Keratinocyte (primary cell): Measurements from ENCODE around the gene CCDC181. TPM values are rescaled to one million over a fixed set of nuclear protein-coding genes. Genes with fewer than 3 reads are reported as not detected.

Experiments used
- DNase-seq: peaks from one replicate; pipeline ENCODE4 v3.0.0-alpha.2; 2011; ENCODE audit warnings: low read depth, missing footprints, low spot score
- FAIRE-seq: peaks from 2 replicates; lab custom pipeline; 2011; peaks lifted over from hg19 to GRCh38; lab: Jason Lieb, UNC
- H2AFZ ChIP-seq: 2 replicates; pipeline ENCODE4 v1.6.0; 2012; ENCODE audit warnings: low read length, control low read depth, inconsistent platforms; ENCODE audit not compliant: control insufficient read depth
- H3K27ac ChIP-seq: 2 replicates; pipeline ENCODE4 v1.5.1; 2011; ENCODE audit warnings: low read length; ENCODE audit not compliant: control insufficient read depth, insufficient read depth
- H3K27me3 ChIP-seq: 3 replicates; pipeline ENCODE4 v1.6.0; 2011; ENCODE audit warnings: low read length; ENCODE audit not compliant: control insufficient read depth, insufficient read depth; ENCODE audit errors: extremely low read depth
- H3K36me3 ChIP-seq, 2 experiments: 2 replicates in 1 of 2; 3 replicates in 1 of 2; pipeline ENCODE4 v1.5.1; 2011; ENCODE audit warnings: low read length in 2 of 2, mild to moderate bottlenecking in 1 of 2; ENCODE audit not compliant: control insufficient read depth in 2 of 2, insufficient read depth in 2 of 2; ENCODE audit errors: extremely low read depth in 1 of 2
- H3K4me1 ChIP-seq: 3 replicates; pipeline ENCODE4 v1.5.1; 2011; ENCODE audit warnings: low read length; ENCODE audit not compliant: control insufficient read depth, insufficient read depth; ENCODE audit errors: extremely low read depth
- H3K4me2 ChIP-seq: 3 replicates; pipeline ENCODE4 v1.6.0; 2011; ENCODE audit warnings: low read depth, low read length; ENCODE audit not compliant: control insufficient read depth, insufficient read depth; ENCODE audit errors: extremely low read depth
- H3K4me3 ChIP-seq, 3 experiments: fragments of 200-600 bp in 1 of 3; sonication (generic) in 1 of 3; 2 replicates in 2 of 3; 3 replicates in 1 of 3; pipeline ENCODE4 v1.5.1; 2011 to 2016; ENCODE audit warnings: low read length in 3 of 3, mild to moderate bottlenecking in 3 of 3, control low read depth in 2 of 3, inconsistent platforms in 1 of 3, low read depth in 1 of 3, mixed read lengths in 1 of 3, mixed run types in 1 of 3, moderate library complexity in 1 of 3; ENCODE audit not compliant: control insufficient read depth in 2 of 3, insufficient read depth in 2 of 3; ENCODE audit errors: extremely low read depth in 1 of 3
- H3K79me2 ChIP-seq: 2 replicates; pipeline ENCODE4 v1.6.0; 2012; ENCODE audit warnings: low read length; ENCODE audit not compliant: control insufficient read depth, insufficient read depth
- H3K9ac ChIP-seq: 3 replicates; pipeline ENCODE4 v1.6.0; 2011; ENCODE audit warnings: low read length; ENCODE audit not compliant: control insufficient read depth, insufficient read depth; ENCODE audit errors: extremely low read depth
- H3K9me1 ChIP-seq: 3 replicates; pipeline ENCODE4 v1.6.0; 2011; ENCODE audit warnings: low read length; ENCODE audit not compliant: control insufficient read depth, insufficient read depth; ENCODE audit errors: extremely low read depth
- H3K9me3 ChIP-seq: 2 replicates; pipeline ENCODE4 v1.5.1; 2012; ENCODE audit warnings: low read depth, low read length; ENCODE audit not compliant: control insufficient read depth
- H4K20me1 ChIP-seq: 3 replicates; pipeline ENCODE4 v1.6.0; 2011; ENCODE audit warnings: low read length; ENCODE audit not compliant: control insufficient read depth, insufficient read depth; ENCODE audit errors: extremely low read depth
- CTCF ChIP-seq, 3 experiments: IDR thresholded peaks in 1 of 3; conservative IDR thresholded peaks in 1 of 3; optimal IDR thresholded peaks in 1 of 3; 2 replicates in 2 of 3; 3 replicates in 1 of 3; pipeline versions ENCODE3 to v1.5.1; 2011; ENCODE audit warnings: low read length in 3 of 3, mild to moderate bottlenecking in 3 of 3, moderate library complexity in 2 of 3, control low read depth in 1 of 3, inconsistent platforms in 1 of 3; ENCODE audit not compliant: insufficient read depth in 2 of 3; ENCODE audit errors: extremely low read depth in 1 of 3
- EZH2 ChIP-seq: IDR thresholded peaks from one replicate; pipeline ENCODE4 v1.6.1; 2012; ENCODE audit warnings: inconsistent platforms, mild to moderate bottlenecking, low read length, moderate library complexity
- dilution Hi-C: fragments of 300-500 bp; cut with MboI; formaldehyde crosslinking; loops from one replicate; pipeline ENCODE4 v1.7.0; 2020; ENCODE audit warnings: low sequenced_read_pairs; ENCODE audit not compliant: extremely low pct_ligation_motif_present
- polyA plus RNA-seq, 5 experiments: library from polyadenylated mRNA; depleted of rRNA in 3 of 5; stranded (reverse) in 3 of 5; stranded (forward) in 1 of 5; unstranded in 1 of 5; fragments of >200 nt; gene quantifications; 1 replicate in 1 of 5; 2 replicates in 3 of 5; 3 replicates in 1 of 5; pipeline versions ENCODE4 v1.2.1 to v1.2.3, GENCODE V29; 2011 to 2012; ENCODE audit warnings: missing spikeins in 2 of 5, low read depth in 1 of 5, low replicate concordance in 1 of 5

The CCDC181 gene
- polyA plus RNA-seq, 1 donor (not counting 4 experiments of a cell fraction or from before 2014, with no cell fraction given), result not detected

GRCh38 chr1:169457443-169457842, 30.2 kb upstream of the CCDC181 start:
- Histone ChIP-seq H3K4me1 (peaks cover 3% of the 10 kb centered on the region), H2AFZ (no peak overlapping the region), H3K79me2 (no peaks in the 10 kb centered on the region), H3K4me2 (no peak overlapping the region), H3K4me3 (no peak overlapping the region), H4K20me1 (no peaks in the 10 kb centered on the region), H3K9me1 (no peaks in the 10 kb centered on the region), H3K27me3 (no peaks in the 10 kb centered on the region), H3K9ac (no peak overlapping the region), H3K27ac (no peak overlapping the region), H3K9me3 (peaks cover 3% of the 10 kb centered on the region), H3K36me3 (no peaks in the 10 kb centered on the region)
- DNase-seq (no peak), FAIRE-seq (no peak)
- dilution Hi-C loops, result no loop called here
- no peak for TF ChIP-seq CTCF (optimal IDR thresholded peaks at IDR 0.05 in 1 of 3, IDR thresholded peaks at IDR 0.05 in 1 of 3, conservative IDR thresholded peaks at IDR 0.05 in 1 of 3; ENCODE audit: extremely low read depth in 1 of 3, insufficient read depth in 2 of 3, low read length in 3 of 3)
- TF ChIP-seq EZH2, result no peak

GRCh38 chr1:169456029-169456428, 28.8 kb upstream of the CCDC181 start:
- no peaks in the 10 kb centered on the region for H3K9me1 ChIP-seq
- FAIRE-seq (no peak), DNase-seq (no peak)
- H3K4me2 ChIP-seq, result no peak overlapping the region
- no peak overlapping the region for H3K9ac ChIP-seq
- H3K9me3 ChIP-seq, result peaks cover 3% of the 10 kb centered on the region
- no peak overlapping the region for H2AFZ ChIP-seq
- peaks cover 3% of the 10 kb centered on the region for H3K4me1 ChIP-seq
- TF ChIP-seq EZH2, result no peak
- TF ChIP-seq CTCF (optimal IDR thresholded peaks at IDR 0.05 in 1 of 3, IDR thresholded peaks at IDR 0.05 in 1 of 3, conservative IDR thresholded peaks at IDR 0.05 in 1 of 3; ENCODE audit: extremely low read depth in 1 of 3, insufficient read depth in 2 of 3, low read length in 3 of 3), result no peak
- H4K20me1 ChIP-seq, result no peaks in the 10 kb centered on the region
- H3K27ac ChIP-seq, result no peak overlapping the region
- no peaks in the 10 kb centered on the region for H3K27me3 ChIP-seq
- no peaks in the 10 kb centered on the region for H3K36me3 ChIP-seq
- H3K79me2 ChIP-seq, result no peaks in the 10 kb centered on the region
- H3K4me3 ChIP-seq, result no peak overlapping the region
- dilution Hi-C loops, result no loop called here
